ENCODE results near the gene RASL11B.

Gene RASL11B

DNA sequence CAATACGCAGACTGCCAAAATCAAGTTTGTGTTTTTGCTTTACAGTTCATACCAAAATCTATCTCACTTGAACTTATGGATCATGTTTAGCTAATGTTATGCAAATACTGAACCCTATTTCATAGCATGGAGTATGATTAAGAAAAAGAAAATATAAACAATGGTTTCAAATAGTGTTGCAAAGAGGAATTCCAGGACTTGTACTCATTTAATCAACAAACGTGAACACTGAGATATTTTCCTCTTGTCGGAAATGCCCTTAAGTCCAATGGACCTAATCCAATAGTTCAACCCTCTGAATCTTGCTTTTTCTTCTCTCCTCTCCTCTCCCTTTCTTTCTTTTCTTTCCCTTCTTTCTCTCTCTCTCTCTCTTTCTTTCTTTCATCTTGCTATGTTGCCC, 30.8 kb downstream of the RASL11B start:
- no peak overlapping the region for H3K4me3 ChIP-seq (ENCODE audit: low read length)
- no peaks in the 10 kb centered on the region for H3K4me1 ChIP-seq (ENCODE audit: insufficient read depth, low read length)
- no peaks in the 10 kb centered on the region for H3K9me3 ChIP-seq (ENCODE audit: insufficient read depth, low read depth, low read length)
- no peaks in the 10 kb centered on the region for H3K36me3 ChIP-seq (ENCODE audit: insufficient read depth, low read length)
- no peak overlapping the region for H3K9ac ChIP-seq (ENCODE audit: low read depth, low read length)
- 94% methylated on average over 3 of the region's 3 CpGs for WGBS
- no peaks in the 10 kb centered on the region for H3K27me3 ChIP-seq (ENCODE audit: insufficient read depth, low read length)
- H3K27ac ChIP-seq (ENCODE audit: low read depth, low read length): no peak overlapping the region

DNA sequence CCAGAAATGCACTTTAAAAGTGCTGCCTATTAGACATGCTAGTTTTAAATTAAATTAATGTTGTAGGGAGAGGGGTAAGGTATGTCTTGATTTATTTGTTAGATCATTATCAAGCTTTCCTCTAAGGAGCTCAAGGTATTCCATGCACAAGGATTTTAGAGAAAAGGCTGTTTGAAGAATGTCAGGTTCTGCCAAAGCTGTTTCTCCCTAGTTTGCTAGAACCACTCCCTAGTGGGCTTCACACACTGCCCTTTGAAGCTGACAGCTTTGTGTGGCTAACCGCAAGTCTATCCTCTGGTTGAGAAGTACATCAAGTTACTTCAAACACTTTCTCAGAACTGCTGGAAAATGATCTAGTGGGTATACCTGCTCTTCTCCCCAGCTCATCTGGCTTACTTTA, 32.3 kb downstream of the RASL11B start:
- Histone ChIP-seq H3K9me3 (ENCODE audit: insufficient read depth, low read depth, low read length) (no peaks in the 10 kb centered on the region), H3K4me3 (ENCODE audit: low read length) (no peak overlapping the region), H3K27ac (ENCODE audit: low read depth, low read length) (no peak overlapping the region), H3K9ac (ENCODE audit: low read depth, low read length) (no peak overlapping the region), H3K36me3 (ENCODE audit: insufficient read depth, low read length) (no peaks in the 10 kb centered on the region), H3K27me3 (ENCODE audit: insufficient read depth, low read length) (no peaks in the 10 kb centered on the region), H3K4me1 (ENCODE audit: insufficient read depth, low read length) (no peaks in the 10 kb centered on the region)
- WGBS: 83% methylated on average over 1 of the region's 1 CpG

DNA sequence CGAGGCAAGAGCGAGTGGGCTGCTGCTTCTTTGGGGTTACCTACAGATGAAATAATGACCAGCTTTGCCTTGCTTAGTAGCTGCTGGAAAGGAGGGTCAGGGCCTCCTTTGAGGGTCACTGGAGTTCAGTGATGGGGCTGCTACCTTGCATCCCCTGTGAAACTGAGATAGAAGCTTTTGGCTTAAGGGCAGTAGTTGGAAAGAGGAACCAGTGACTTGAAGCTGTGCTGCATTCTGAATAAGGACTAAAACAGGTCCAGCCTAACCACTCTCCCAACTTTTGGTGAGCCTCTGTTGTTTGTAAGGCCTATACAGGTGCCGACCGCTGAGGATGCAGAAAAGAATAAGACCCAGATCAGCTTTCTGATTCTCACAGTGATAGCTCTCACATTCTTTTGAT, 41.2 kb downstream of the RASL11B start:
- WGBS: 92% methylated on average over 4 of the region's 4 CpGs

DNA sequence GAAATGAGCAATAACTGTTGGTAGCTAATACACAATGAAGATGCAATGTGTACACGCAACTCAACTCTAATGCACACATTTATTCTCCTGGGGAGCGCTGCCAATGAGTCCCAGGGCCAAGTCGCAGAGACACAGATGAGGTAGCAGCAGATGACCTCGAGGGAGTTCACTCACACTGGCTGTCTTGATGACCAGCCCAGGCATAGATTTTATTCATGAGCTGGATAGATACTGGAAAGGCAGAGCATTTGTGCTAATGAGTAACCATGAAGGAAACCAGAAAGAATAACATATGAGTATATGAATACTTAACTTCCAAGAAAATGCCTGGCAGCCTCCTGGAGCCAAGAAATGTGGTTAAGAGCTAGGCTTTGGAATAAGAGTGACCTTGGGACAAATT, 42.3 kb downstream of the RASL11B start:
- no peak overlapping the region for H3K9ac ChIP-seq (ENCODE audit: low read depth, low read length)
- H3K4me3 ChIP-seq (ENCODE audit: low read length): no peak overlapping the region
- 96% methylated on average over 4 of the region's 4 CpGs for WGBS
- peaks cover 5% of the 10 kb centered on the region; the same call in 1 of the 2 replicates for H3K4me1 ChIP-seq (ENCODE audit: insufficient read depth, low read length)
- H3K27me3 ChIP-seq (ENCODE audit: insufficient read depth, low read length): no peaks in the 10 kb centered on the region
- H3K27ac ChIP-seq (ENCODE audit: low read depth, low read length): no peak overlapping the region
- peaks cover 14% of the 10 kb centered on the region for H3K9me3 ChIP-seq (ENCODE audit: insufficient read depth, low read depth, low read length)
- no peaks in the 10 kb centered on the region; the same call in 1 of the 2 replicates for H3K36me3 ChIP-seq (ENCODE audit: insufficient read depth, low read length)

More for the DNA sequence above, 41.2 kb downstream of the RASL11B start:
- no peaks in the 10 kb centered on the region for H3K4me1 ChIP-seq (ENCODE audit: insufficient read depth, low read length)
- no peaks in the 10 kb centered on the region for H3K27me3 ChIP-seq (ENCODE audit: insufficient read depth, low read length)
- H3K9me3 ChIP-seq (ENCODE audit: insufficient read depth, low read depth, low read length): peaks cover 14% of the 10 kb centered on the region
- H3K9ac ChIP-seq (ENCODE audit: low read depth, low read length): no peak overlapping the region
- no peak overlapping the region for H3K27ac ChIP-seq (ENCODE audit: low read depth, low read length)
- no peak overlapping the region for H3K4me3 ChIP-seq (ENCODE audit: low read length)
- no peaks in the 10 kb centered on the region; the same call in 1 of the 2 replicates for H3K36me3 ChIP-seq (ENCODE audit: insufficient read depth, low read length)

DNA sequence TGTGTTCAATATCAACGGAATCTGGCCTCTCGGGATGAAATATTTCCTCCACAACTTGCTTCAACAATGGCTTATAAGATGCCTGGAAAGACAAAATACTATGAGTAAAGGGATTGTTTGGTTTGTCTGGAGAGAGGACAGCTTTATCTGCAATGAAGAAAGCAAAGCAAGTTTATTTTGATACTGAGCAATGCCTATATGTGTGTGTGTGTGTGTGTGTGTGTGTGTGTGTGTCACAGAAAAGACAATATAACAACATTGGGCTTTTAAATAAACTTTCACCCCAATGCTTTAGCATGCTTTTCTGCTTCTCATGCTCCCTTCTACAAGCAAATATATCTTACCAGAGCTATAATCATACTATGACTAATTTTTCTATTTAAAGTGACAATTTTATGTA, 45.4 kb downstream of the RASL11B start:
- Histone ChIP-seq H3K36me3 (ENCODE audit: insufficient read depth, low read length) (no peaks in the 10 kb centered on the region), H3K9me3 (ENCODE audit: insufficient read depth, low read depth, low read length) (no peaks in the 10 kb centered on the region), H3K4me3 (ENCODE audit: low read length) (no peak overlapping the region), H3K27me3 (ENCODE audit: insufficient read depth, low read length) (no peaks in the 10 kb centered on the region), H3K27ac (ENCODE audit: low read depth, low read length) (no peak overlapping the region), H3K4me1 (ENCODE audit: insufficient read depth, low read length) (peaks cover 12% of the 10 kb centered on the region), H3K9ac (ENCODE audit: low read depth, low read length) (no peak overlapping the region)
- 100% methylated on average over 2 of the region's 2 CpGs for WGBS

DNA sequence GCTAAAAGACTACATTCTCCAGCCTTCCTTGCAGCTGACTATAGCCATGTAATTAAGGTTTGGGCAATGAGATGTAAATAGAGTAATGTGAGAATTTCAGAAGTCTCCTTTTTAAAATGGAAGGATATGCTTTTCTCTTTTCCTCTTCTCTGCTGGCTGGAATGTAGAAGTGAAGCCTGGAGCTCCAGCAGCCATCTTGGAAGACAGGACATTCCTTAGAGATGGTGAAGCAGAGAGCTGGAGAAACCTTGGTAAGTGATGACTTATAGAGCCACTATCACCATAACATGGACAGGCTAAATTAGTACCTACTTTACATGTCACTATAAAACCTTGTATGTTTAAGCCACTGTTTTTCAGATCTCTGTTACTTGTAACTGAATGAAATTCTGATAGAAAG, 48.0 kb downstream of the RASL11B start:
- Histone ChIP-seq H3K36me3 (ENCODE audit: insufficient read depth, low read length) (no peaks in the 10 kb centered on the region), H3K27me3 (ENCODE audit: insufficient read depth, low read length) (no peaks in the 10 kb centered on the region), H3K9ac (ENCODE audit: low read depth, low read length) (no peak overlapping the region), H3K4me3 (ENCODE audit: low read length) (no peak overlapping the region), H3K9me3 (ENCODE audit: insufficient read depth, low read depth, low read length) (no peaks in the 10 kb centered on the region), H3K27ac (ENCODE audit: low read depth, low read length) (no peak overlapping the region), H3K4me1 (ENCODE audit: insufficient read depth, low read length) (peaks cover 12% of the 10 kb centered on the region)

DNA sequence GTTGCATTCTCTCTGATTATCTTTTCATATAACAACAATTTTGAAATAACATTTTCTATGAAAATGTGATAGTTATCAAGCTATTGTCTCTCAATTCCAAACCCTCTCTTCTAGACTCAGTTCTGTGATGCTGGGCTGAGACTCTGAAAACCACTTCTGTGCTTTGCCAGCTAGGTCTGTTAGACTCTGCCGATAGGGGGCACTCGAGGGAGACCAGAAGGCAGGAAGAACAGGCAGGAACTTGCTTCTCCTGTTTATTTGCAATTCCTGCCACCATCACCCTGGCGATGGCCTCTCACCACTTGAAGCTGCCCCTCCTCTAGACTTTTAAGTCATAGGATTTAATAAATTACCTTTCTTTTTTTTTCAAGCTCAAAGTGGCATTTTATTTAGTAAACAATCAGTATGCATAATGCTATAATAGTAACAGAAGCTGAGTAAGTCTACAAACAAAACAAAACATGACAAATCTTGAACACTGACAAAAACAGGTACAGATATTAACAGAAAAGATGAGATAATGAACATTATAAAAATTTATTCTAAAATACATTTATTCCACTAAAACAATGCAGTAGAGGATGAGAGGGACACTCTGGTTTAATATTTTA, 49.7 kb downstream of the RASL11B start:
- H3K9me3 ChIP-seq (ENCODE audit: insufficient read depth, low read depth, low read length): no peaks in the 10 kb centered on the region
- peaks cover 12% of the 10 kb centered on the region for H3K4me1 ChIP-seq (ENCODE audit: insufficient read depth, low read length)
- no peaks in the 10 kb centered on the region for H3K36me3 ChIP-seq (ENCODE audit: insufficient read depth, low read length)
- no peak overlapping the region for H3K27ac ChIP-seq (ENCODE audit: low read depth, low read length)
- no peaks in the 10 kb centered on the region for H3K27me3 ChIP-seq (ENCODE audit: insufficient read depth, low read length)
- 23% methylated on average over 3 of the region's 3 CpGs for WGBS
- no peak overlapping the region for H3K4me3 ChIP-seq (ENCODE audit: low read length)
- no peak overlapping the region for H3K9ac ChIP-seq (ENCODE audit: low read depth, low read length)

DNA sequence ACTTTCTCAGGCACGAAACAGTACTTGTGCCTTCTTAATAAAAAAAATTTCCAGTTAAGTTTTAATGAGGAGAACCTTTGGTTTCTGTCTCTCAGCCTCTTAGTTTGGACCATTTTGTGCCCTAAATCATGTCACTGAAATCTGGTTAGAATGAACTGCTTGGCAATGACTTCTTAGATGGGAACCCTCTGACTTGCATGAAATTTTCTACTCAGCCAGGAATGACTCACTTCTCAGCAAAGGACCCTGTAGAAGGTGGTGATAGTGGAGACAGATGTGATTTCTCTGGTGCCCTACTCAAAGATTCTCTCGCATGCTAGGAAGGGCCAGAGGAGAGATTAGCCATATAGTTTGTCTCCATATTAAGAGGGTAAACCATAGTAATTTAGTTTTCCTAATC, 50.5 kb downstream of the RASL11B start:
- no peak overlapping the region for H3K27ac ChIP-seq (ENCODE audit: low read depth, low read length)
- 94% methylated on average over 2 of the region's 2 CpGs for WGBS
- H3K4me1 ChIP-seq (ENCODE audit: insufficient read depth, low read length): peaks cover 12% of the 10 kb centered on the region
- no peaks in the 10 kb centered on the region for H3K36me3 ChIP-seq (ENCODE audit: insufficient read depth, low read length)
- H3K9ac ChIP-seq (ENCODE audit: low read depth, low read length): no peak overlapping the region
- H3K4me3 ChIP-seq (ENCODE audit: low read length): no peak overlapping the region
- H3K27me3 ChIP-seq (ENCODE audit: insufficient read depth, low read length): no peaks in the 10 kb centered on the region
- H3K9me3 ChIP-seq (ENCODE audit: insufficient read depth, low read depth, low read length): no peaks in the 10 kb centered on the region

DNA sequence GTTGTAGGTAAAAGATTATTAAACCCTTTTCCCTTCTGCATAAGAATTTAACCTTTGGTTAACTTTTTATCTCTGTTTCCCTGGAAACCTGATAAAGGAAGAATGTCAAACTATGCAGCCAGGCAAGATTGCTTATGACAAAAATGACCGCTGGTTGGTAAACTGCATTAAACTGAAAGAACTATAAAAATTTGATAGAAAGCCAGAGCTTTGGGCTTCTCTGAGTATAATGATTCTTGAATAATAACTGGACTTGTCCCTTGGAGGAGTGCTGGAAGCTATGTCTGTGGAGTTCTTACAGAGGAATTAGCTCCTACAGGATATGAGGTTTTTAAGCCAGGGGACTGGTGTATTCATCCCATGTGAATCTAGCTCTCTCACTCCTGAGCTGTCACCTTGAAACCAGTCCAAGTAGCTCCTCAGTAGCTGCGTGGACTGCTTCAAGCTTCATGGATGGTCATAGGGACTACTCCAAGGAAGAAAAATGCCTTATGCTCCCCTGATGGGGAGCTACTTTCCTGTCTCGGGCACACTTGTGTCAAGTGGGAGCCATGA, 52.0 kb downstream of the RASL11B start:
- Histone ChIP-seq H3K27ac (ENCODE audit: low read depth, low read length) (no peak overlapping the region), H3K36me3 (ENCODE audit: insufficient read depth, low read length) (no peaks in the 10 kb centered on the region), H3K4me1 (ENCODE audit: insufficient read depth, low read length) (peaks cover 10% of the 10 kb centered on the region), H3K9ac (ENCODE audit: low read depth, low read length) (no peak overlapping the region), H3K27me3 (ENCODE audit: insufficient read depth, low read length) (no peaks in the 10 kb centered on the region), H3K9me3 (ENCODE audit: insufficient read depth, low read depth, low read length) (no peaks in the 10 kb centered on the region), H3K4me3 (ENCODE audit: low read length) (no peak overlapping the region)
- WGBS: 91% methylated on average over 3 of the region's 3 CpGs

DNA sequence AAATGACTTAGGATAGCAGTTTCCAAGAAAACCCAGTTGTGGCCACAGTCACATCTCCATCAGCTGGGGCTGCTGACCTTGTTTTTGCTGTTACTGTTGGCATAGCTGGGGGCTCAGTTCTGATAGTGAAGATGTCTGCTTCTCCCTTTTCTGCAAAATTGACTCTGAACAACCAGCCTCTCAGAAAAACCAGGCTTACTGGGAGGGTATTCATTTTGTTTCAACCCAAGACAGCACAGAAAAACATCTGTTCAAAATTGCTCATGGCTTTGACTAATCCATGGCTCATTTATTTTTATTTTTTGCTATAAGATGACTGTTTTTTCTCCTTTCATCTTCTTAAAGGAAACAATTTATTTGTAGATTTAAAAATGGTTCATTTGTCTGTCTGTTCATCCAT, 53.1 kb downstream of the RASL11B start:
- Histone ChIP-seq H3K4me3 (ENCODE audit: low read length) (no peak overlapping the region), H3K9me3 (ENCODE audit: insufficient read depth, low read depth, low read length) (no peaks in the 10 kb centered on the region), H3K9ac (ENCODE audit: low read depth, low read length) (no peak overlapping the region), H3K4me1 (ENCODE audit: insufficient read depth, low read length) (peaks cover 5% of the 10 kb centered on the region), H3K27ac (ENCODE audit: low read depth, low read length) (no peak overlapping the region), H3K36me3 (ENCODE audit: insufficient read depth, low read length) (no peaks in the 10 kb centered on the region), H3K27me3 (ENCODE audit: insufficient read depth, low read length) (no peaks in the 10 kb centered on the region)

DNA sequence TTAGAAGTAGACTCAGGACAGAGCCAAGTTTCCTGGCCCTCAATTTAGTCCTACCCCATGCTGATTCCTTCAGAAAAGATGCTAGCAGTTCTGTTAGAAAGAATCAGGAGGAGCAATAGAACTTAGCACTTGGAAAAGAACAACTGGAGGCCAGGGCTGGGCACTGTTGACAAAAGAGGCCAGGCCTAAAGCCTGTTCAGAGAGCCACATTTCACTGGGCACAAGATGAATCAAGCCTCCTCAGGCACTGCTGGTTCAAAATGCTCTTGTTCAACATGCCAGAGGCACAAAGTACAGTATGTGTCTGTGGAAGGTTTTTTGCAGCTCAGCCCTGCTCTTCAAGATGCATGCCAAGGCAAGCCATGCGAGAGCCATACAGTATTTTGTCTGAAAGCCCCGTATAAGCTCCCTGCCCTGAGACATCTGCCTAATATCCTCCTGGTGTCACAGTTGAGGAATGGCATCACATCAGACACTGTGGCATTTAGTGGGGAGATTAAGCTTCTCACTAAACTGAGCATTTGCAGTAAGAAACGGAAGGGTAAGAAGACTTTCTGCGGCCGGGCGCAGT, 53.7 kb downstream of the RASL11B start:
- H3K36me3 ChIP-seq (ENCODE audit: insufficient read depth, low read length): no peaks in the 10 kb centered on the region
- H3K9me3 ChIP-seq (ENCODE audit: insufficient read depth, low read depth, low read length): no peaks in the 10 kb centered on the region
- H3K9ac ChIP-seq (ENCODE audit: low read depth, low read length): no peak overlapping the region
- 92% methylated on average over 6 of the region's 6 CpGs for WGBS
- no peak overlapping the region for H3K4me3 ChIP-seq (ENCODE audit: low read length)
- no peak overlapping the region for H3K27ac ChIP-seq (ENCODE audit: low read depth, low read length)
- no peaks in the 10 kb centered on the region for H3K27me3 ChIP-seq (ENCODE audit: insufficient read depth, low read length)
- peaks cover 5% of the 10 kb centered on the region for H3K4me1 ChIP-seq (ENCODE audit: insufficient read depth, low read length)

Data from HUES64 (cell line).